Neutrophil (primary cell): ENCODE measurements around the gene CDKL5.
"Not testable (repeated sequence)": the region's sequence is repeated elsewhere in the genome, so short reads cannot be mapped to it uniquely, and the experiment has no call there.

ENCODE experiments used
- H3K27ac ChIP-seq: fragments of 200-600 bp; sonication (generic); 2 replicates; pipeline ENCODE4 v1.5.1; 2016; ENCODE audit warnings: mild to moderate bottlenecking, moderate library complexity
- H3K27me3 ChIP-seq: fragments of 200-600 bp; sonication (generic); 2 replicates; pipeline ENCODE4 v1.6.0; 2016; ENCODE audit warnings: mild to moderate bottlenecking
- H3K36me3 ChIP-seq: fragments of 200-600 bp; sonication (generic); 2 replicates; pipeline ENCODE4 v1.5.1; 2017
- H3K4me1 ChIP-seq, 2 experiments: fragments of 200-600 bp in 1 of 2; sonication (generic) in 1 of 2; 1 replicate in 1 of 2; 2 replicates in 1 of 2; pipeline versions ENCODE4 v1.5.1 to v1.6.1; 2013 to 2016; ENCODE audit warnings: low read depth in 1 of 2, low read length in 1 of 2, mild to moderate bottlenecking in 1 of 2, moderate library complexity in 1 of 2; ENCODE audit not compliant: control insufficient read depth in 1 of 2, insufficient read depth in 1 of 2
- H3K4me3 ChIP-seq, 2 experiments: fragments of 200-600 bp in 1 of 2; sonication (generic) in 1 of 2; 1 replicate in 1 of 2; 2 replicates in 1 of 2; pipeline ENCODE4 v1.5.1; 2013 to 2016; ENCODE audit warnings: low read depth in 1 of 2, low read length in 1 of 2, mild to moderate bottlenecking in 1 of 2, moderate library complexity in 1 of 2
- H3K9me3 ChIP-seq: fragments of 200-600 bp; sonication (generic); 2 replicates; pipeline ENCODE4 v1.5.1; 2016
- TF ChIP-seq, protein P1 (sequence below): fragments of 200-600 bp; sonication (generic); IDR thresholded peaks from 2 replicates; pipeline ENCODE4 v1.5.1; 2016; ENCODE audit warnings: antibody characterized with exemption

Gene CDKL5

DNA sequence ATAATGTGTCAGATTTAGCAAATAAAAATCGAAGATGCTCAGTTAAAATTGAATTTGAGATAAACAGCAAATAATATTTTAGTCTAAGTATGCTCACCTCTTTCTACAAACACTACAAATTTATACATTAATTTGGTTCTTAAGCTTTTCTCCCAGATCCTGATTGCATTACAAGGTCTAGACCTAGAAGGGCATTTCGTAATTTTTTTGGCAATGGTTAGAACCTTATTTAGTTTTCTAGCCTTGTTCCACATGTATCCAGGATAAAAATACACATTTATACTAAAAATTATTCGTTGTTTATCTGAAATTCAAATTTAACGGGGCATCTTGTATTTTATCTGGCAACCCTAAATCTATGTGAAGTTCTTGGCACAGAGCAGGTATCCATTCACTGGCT, 2.5 kb upstream of the CDKL5 start:
- H3K36me3 ChIP-seq: no peaks in the 10 kb centered on the region
- no peaks in the 10 kb centered on the region for H3K9me3 ChIP-seq
- H3K4me3 ChIP-seq: no peak overlapping the region
- TF ChIP-seq, protein P1, sequence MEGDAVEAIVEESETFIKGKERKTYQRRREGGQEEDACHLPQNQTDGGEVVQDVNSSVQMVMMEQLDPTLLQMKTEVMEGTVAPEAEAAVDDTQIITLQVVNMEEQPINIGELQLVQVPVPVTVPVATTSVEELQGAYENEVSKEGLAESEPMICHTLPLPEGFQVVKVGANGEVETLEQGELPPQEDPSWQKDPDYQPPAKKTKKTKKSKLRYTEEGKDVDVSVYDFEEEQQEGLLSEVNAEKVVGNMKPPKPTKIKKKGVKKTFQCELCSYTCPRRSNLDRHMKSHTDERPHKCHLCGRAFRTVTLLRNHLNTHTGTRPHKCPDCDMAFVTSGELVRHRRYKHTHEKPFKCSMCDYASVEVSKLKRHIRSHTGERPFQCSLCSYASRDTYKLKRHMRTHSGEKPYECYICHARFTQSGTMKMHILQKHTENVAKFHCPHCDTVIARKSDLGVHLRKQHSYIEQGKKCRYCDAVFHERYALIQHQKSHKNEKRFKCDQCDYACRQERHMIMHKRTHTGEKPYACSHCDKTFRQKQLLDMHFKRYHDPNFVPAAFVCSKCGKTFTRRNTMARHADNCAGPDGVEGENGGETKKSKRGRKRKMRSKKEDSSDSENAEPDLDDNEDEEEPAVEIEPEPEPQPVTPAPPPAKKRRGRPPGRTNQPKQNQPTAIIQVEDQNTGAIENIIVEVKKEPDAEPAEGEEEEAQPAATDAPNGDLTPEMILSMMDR: no peak
- H3K27me3 ChIP-seq: no peaks in the 10 kb centered on the region
- no peak overlapping the region for H3K27ac ChIP-seq
- H3K4me1 ChIP-seq: peaks cover 18 to 25% of the 10 kb centered on the region in 2 experiments

DNA sequence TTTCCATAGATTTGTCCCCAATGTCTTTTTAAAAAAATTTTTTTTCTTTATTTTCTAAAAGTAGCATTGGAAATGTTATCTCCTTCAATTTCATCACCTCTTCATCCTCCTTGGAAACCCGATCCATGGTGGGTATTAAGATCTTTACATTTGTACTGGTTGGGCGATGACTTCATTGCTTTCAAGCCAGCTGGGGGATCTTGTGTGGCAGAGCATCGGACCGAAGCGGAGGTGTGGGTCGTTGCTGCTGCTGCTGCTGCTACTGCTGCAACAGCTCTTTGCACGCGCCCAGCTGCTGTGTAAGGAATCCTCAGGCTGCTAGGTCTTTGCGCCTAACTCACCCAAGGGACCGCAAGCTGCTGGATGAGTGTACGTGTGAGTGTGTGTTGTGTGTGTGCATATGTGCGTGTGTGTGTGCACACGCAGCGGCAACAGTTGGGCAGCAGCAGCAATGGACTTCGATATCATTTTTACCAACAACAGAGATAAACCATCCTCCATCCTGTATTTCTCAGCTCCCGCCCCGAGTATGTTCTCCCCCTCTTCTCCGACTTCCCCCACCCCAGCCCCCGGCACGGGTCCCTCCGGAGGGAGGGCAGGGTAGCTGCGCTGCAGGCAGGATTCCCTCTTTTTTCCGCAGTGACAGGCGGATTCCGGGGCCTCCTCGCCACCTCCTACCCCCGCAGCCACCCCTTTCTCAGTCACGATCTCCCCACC, 768 bp upstream of the CDKL5 start:
- H3K27ac ChIP-seq: peak overlapping the region; percentile 87
- H3K4me1 ChIP-seq: peaks cover 23 to 36% of the 10 kb centered on the region in 2 experiments
- TF ChIP-seq, protein P1: no peak

DNA sequence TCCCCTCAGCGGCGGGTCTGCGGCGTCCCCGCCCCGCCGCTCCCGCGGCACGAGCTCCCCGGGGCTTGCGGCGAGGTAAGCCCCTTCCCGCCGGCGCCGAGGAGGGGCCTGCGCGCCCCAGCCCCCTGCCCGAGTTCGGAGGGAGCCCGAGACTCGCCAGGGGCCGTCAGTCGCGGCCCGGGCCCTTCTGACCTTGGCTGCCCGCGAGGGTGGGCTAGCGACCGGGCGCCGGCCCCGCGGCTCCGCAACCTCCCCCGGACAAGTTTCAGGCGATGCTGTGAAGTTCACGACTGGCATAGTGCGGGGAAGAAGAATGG, 554 bp downstream of the CDKL5 start:
- peaks cover 23 to 42% of the 10 kb centered on the region in 2 experiments for H3K4me1 ChIP-seq
- H3K27me3 ChIP-seq: no peaks in the 10 kb centered on the region
- H3K27ac ChIP-seq: peak overlapping the region; percentile 87
- TF ChIP-seq, protein P1: no peak
- no peaks in the 10 kb centered on the region for H3K36me3 ChIP-seq
- H3K9me3 ChIP-seq: no peaks in the 10 kb centered on the region
- H3K4me3 ChIP-seq: peak overlapping the region; percentile 69 to 73

More for the DNA sequence above, 768 bp upstream of the CDKL5 start:
- Histone ChIP-seq H3K9me3 (no peaks in the 10 kb centered on the region), H3K4me3 (peak overlapping the region; percentile 69 to 73), H3K36me3 (no peaks in the 10 kb centered on the region), H3K27me3 (no peaks in the 10 kb centered on the region)

DNA sequence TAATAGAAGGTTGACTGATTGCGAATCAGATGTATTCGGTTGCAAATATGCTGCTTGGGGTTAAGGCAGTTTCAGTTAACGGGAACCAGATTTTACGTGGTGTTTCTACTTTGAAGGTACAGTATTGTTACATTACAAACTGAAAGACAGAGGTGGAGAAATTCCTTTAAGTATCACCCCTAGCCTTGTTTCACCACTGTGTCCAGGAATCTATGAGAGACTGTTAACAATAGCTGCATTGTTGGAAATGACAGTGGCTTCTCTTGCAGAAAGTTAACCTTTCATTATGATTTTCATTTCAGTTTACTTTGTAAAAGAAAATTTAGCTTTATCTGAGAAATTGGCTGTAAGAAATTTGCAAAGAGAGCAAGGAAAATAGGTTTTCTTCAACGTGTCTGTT, 2.6 kb downstream of the CDKL5 start:
- peak overlapping the region; percentile 87 for H3K27ac ChIP-seq
- no peaks in the 10 kb centered on the region for H3K36me3 ChIP-seq
- peaks cover 28 to 47% of the 10 kb centered on the region in 2 experiments for H3K4me1 ChIP-seq
- H3K27me3 ChIP-seq: no peaks in the 10 kb centered on the region
- TF ChIP-seq, protein P1: no peak
- no peaks in the 10 kb centered on the region for H3K9me3 ChIP-seq
- no peak overlapping the region for H3K4me3 ChIP-seq

DNA sequence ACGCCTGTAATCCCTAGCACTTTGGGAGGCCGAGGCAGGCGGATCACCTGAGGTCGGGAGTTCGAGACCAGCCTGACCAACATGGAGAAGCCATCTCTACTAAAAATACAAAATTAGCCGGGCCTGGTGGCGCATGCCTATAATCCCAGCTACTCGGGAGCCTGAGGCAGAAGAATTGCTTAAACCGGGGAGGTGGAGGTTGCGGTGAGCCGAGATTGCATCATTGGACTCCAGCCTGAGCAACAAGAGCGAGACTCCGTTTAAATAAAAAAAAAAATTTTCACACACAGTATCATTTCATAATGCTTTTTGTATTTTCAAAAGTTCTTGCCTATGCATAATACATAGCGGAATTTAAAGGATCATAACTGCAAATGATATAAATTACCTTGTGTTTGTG, 7.9 kb downstream of the CDKL5 start:
- Histone ChIP-seq H3K27ac (peak overlapping the region; percentile 65), H3K4me3 (peak overlapping the region in 1 of 2 experiments; percentile 4), H3K4me1 (peaks cover 39 to 60% of the 10 kb centered on the region in 2 experiments)
- H3K36me3 ChIP-seq, H3K9me3 ChIP-seq, H3K27me3 ChIP-seq: not testable (repeated sequence)

DNA sequence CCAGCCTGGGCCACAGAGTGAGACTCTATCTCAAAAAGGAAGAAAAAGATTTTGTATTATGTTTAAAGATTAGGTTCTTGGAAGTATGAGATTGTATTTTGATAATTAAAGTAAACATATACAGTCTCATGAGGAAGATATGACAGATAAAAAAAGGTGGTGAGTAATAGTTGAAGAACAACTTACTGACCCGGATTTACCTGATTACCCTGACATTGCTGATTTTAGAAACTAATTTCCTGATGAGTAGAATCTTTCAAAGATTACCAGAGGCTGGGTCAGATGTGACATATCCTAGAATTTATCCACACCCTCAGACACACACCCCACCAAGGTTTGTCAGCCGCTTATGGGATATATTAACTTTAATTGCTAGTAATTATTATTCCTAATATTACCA, 9.5 kb downstream of the CDKL5 start:
- TF ChIP-seq, protein P1: no peak
- no peaks in the 10 kb centered on the region for H3K9me3 ChIP-seq
- peak overlapping the region; percentile 65 for H3K27ac ChIP-seq
- peaks cover 48 to 64% of the 10 kb centered on the region in 2 experiments for H3K4me1 ChIP-seq
- no peak overlapping the region for H3K4me3 ChIP-seq
- H3K27me3 ChIP-seq: no peaks in the 10 kb centered on the region
- no peaks in the 10 kb centered on the region for H3K36me3 ChIP-seq
